ENCODE measurements around the gene LCN2.

GRCh38 chr9:128101231-128101661, 48.0 kb upstream of the LCN2 start:
- TF ChIP-seq, protein P1, sequence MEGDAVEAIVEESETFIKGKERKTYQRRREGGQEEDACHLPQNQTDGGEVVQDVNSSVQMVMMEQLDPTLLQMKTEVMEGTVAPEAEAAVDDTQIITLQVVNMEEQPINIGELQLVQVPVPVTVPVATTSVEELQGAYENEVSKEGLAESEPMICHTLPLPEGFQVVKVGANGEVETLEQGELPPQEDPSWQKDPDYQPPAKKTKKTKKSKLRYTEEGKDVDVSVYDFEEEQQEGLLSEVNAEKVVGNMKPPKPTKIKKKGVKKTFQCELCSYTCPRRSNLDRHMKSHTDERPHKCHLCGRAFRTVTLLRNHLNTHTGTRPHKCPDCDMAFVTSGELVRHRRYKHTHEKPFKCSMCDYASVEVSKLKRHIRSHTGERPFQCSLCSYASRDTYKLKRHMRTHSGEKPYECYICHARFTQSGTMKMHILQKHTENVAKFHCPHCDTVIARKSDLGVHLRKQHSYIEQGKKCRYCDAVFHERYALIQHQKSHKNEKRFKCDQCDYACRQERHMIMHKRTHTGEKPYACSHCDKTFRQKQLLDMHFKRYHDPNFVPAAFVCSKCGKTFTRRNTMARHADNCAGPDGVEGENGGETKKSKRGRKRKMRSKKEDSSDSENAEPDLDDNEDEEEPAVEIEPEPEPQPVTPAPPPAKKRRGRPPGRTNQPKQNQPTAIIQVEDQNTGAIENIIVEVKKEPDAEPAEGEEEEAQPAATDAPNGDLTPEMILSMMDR (IDR thresholded peaks at IDR 0.05): no peak
- TF ChIP-seq EP300 (IDR thresholded peaks at IDR 0.05): no peak
- TF ChIP-seq POLR2A (IDR thresholded peaks at IDR 0.05): no peak
